Transverse colon (tissue), 4 donors: Measurements from ENCODE around the gene PRSS50. TPM values are rescaled to one million over a fixed set of nuclear protein-coding genes. Genes with fewer than 3 reads are reported as not detected.

Source experiments
- DNase-seq: peaks from one replicate; pipeline ENCODE4 v3.0.0-alpha.2; 2019
- H3K27ac ChIP-seq, 4 donors: fragments of 200-600 bp; sonication (generic); 2 replicates each; pipeline ENCODE4 v1.5.1; 2016 to 2018; ENCODE audit warnings: inconsistent platforms in 4 of 4
- H3K27me3 ChIP-seq: fragments of 200-600 bp; sonication (generic); 2 replicates; pipeline ENCODE4 v1.5.1; 2017; ENCODE audit warnings: inconsistent platforms
- H3K36me3 ChIP-seq, 4 donors: fragments of 200-600 bp; sonication (generic); 2 replicates each; pipeline ENCODE4 v1.5.1; 2017 to 2019; ENCODE audit warnings: inconsistent platforms in 4 of 4
- H3K4me1 ChIP-seq, 4 donors: fragments of 200-600 bp; sonication (generic); 2 replicates each; pipeline ENCODE4 v1.5.1; 2017 to 2020; ENCODE audit warnings: inconsistent platforms in 4 of 4
- H3K4me3 ChIP-seq, 4 donors: fragments of 200-600 bp; sonication (generic); 1 replicate in 1 of 4; 2 replicates in 3 of 4; pipeline versions ENCODE4 v1.5.1 to v1.6.1; 2017 to 2019; ENCODE audit warnings: inconsistent platforms in 4 of 4
- H3K9me3 ChIP-seq, 2 donors: fragments of 200-600 bp; sonication (generic); 2 replicates each; pipeline ENCODE4 v1.5.1; 2017 to 2019; ENCODE audit warnings: inconsistent platforms in 2 of 2
- EP300 ChIP-seq: sonication (generic); formaldehyde crosslinking; IDR thresholded peaks from one replicate; pipeline ENCODE4 v1.6.1; 2017; ENCODE audit warnings: antibody characterized with exemption, low read depth
- POLR2A ChIP-seq: fragments of 450-650 bp; IDR thresholded peaks from one replicate; pipeline ENCODE4 v1.6.1; 2016; ENCODE audit warnings: antibody characterized with exemption, mild to moderate bottlenecking, moderate library complexity
- POLR2AphosphoS5 ChIP-seq, 3 donors: sonication (generic); formaldehyde crosslinking; IDR thresholded peaks; one replicate each; pipeline ENCODE4 v1.6.1; 2016; ENCODE audit warnings: antibody characterized with exemption in 3 of 3
- WGBS, 2 donors: methylation state at CpG; one replicate each; pipeline ENCODE4 v1.1.5; 2018; ENCODE audit warnings: low coverage in 1 of 2; 5-methylcytosine and 5-hydroxymethylcytosine counted together
- in situ Hi-C, 4 donors: fragments of 200-750 bp; cut with MboI; loops; one replicate each; pipeline versions ENCODE4 v1.15.0 to v1.15.1; 2017; ENCODE audit warnings: low sequenced_read_pairs in 3 of 4, low pct_ligation_motif_present in 1 of 4, low pct_unique_long_range_greater_than_20kb in 1 of 4
- intact Hi-C: fragments of 100-400 bp; cut with DNase I; formaldehyde crosslinking; loops from one replicate; pipeline ENCODE4 v1.15.1; 2023; ENCODE audit warnings: low total_unique reads
- total RNA-seq, 4 donors: library from RNA; depleted of rRNA; stranded (reverse); fragments of >200 nt; gene quantifications; one replicate each; pipeline ENCODE4 v1.1.0, GENCODE V29; 2016
- TF ChIP-seq, protein P1 (sequence below), 5 experiments: fragments of 200-600 bp in 3 of 5; fragments of 450-650 bp in 2 of 5; sonication (generic) in 3 of 5; IDR thresholded peaks; 1 replicate in 2 of 5; 2 replicates in 3 of 5; pipeline ENCODE4 v1.5.1; 2016 to 2017; ENCODE audit warnings: antibody characterized with exemption in 5 of 5, inconsistent platforms in 3 of 5, mild to moderate bottlenecking in 2 of 5, moderate library complexity in 1 of 5

The PRSS50 gene
- total RNA-seq, 4 donors from 2014 or later: 0.14 TPM; not detected in 3

DNA sequence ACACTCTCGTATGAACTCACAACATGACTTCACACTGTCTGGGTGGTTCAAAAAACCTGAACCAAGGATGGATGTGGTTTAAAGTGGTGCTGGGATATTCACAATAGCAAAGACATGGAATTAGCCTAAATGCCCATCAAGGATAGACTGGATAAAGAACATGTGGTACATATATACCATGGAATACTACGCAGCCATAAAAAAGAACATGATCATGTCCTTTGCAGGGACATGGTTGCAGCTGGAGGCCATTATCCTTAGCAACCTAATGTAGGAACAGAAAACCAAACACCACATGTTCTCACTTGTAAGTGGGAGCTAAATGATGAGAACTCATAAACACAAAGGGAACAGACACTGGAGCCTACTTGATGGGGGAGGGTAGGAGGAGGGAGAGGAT lies 3.3 kb upstream of the PRSS50 start:
- Histone ChIP-seq H3K9me3 (no peaks in the 10 kb centered on the region), H3K4me3 (no peak overlapping the region), H3K27me3 (peaks cover 27% of the 10 kb centered on the region), H3K36me3 (no peaks in the 10 kb centered on the region), H3K27ac (no peak overlapping the region), H3K4me1 (no peaks in the 10 kb centered on the region)
- WGBS, 2 donors: 62% methylated on average over 2 of the region's 2 CpGs; no CpG with 5 or more reads in 1 of the 2 donors
- TF ChIP-seq POLR2AphosphoS5 (IDR thresholded peaks at IDR 0.05) (no peak), POLR2A (no peak), EP300 (no peak)
- TF ChIP-seq, protein P1, sequence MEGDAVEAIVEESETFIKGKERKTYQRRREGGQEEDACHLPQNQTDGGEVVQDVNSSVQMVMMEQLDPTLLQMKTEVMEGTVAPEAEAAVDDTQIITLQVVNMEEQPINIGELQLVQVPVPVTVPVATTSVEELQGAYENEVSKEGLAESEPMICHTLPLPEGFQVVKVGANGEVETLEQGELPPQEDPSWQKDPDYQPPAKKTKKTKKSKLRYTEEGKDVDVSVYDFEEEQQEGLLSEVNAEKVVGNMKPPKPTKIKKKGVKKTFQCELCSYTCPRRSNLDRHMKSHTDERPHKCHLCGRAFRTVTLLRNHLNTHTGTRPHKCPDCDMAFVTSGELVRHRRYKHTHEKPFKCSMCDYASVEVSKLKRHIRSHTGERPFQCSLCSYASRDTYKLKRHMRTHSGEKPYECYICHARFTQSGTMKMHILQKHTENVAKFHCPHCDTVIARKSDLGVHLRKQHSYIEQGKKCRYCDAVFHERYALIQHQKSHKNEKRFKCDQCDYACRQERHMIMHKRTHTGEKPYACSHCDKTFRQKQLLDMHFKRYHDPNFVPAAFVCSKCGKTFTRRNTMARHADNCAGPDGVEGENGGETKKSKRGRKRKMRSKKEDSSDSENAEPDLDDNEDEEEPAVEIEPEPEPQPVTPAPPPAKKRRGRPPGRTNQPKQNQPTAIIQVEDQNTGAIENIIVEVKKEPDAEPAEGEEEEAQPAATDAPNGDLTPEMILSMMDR (IDR thresholded peaks at IDR 0.05): no peak
- in situ Hi-C loops: loop anchor here (25.0 kb wide), 4 partner anchors 141 to 641 kb away; partner anchors contain the start of gene MYL3 (in 1 of the 4)
- intact Hi-C loops: no loop called here
- DNase-seq: no peak

DNA sequence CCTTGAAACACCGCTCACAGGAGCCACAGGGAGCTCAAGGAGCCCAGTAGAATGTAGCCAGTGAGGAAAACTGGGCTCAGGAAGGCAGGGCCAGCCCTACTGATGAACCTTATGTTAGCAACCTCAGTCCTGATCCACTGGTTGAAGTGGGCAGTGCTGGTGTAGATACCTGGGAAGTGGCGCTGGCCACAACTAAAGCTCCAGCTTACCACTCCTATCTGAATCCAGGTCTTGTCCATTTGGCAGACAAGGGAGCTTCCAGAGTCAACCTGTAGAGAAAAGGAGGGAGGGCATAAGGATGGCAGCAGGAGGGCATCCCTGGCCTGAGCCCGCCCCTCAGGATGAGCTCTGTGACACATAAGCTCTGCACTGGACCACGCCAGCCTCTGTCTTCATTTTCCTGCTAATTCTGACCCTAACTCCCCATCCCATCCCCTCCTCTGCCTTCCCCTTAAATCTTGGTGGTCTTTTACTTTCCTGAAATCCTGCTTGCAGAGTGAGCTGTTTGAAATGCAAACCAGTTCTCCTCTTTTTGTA lies 2.1 kb upstream of the PRSS50 start:
- H3K9me3 ChIP-seq: no peaks in the 10 kb centered on the region
- H3K27me3 ChIP-seq: peaks cover 27% of the 10 kb centered on the region
- no peak for DNase-seq
- H3K4me1 ChIP-seq: no peaks in the 10 kb centered on the region
- in situ Hi-C loops (loop anchor here (10.0 to 25.0 kb wide), 6 partner anchors 142 to 642 kb away; partner anchors contain the start of gene MYL3 (in 1 of the 4)), intact Hi-C loops (no loop called here)
- WGBS, 2 donors: 79 to 100% methylated on average over 1 to 4 of the region's 4 CpGs
- no peak overlapping the region for H3K4me3 ChIP-seq
- no peak overlapping the region for H3K27ac ChIP-seq
- no peak for TF ChIP-seq POLR2A
- no peak for TF ChIP-seq EP300
- TF ChIP-seq POLR2AphosphoS5 (IDR thresholded peaks at IDR 0.05): no peak
- TF ChIP-seq, protein P1 (IDR thresholded peaks at IDR 0.05): no peak
- no peaks in the 10 kb centered on the region for H3K36me3 ChIP-seq

GRCh38 chr3:46719044-46719565 lies 1.4 kb upstream of the PRSS50 start:
- peaks cover 27% of the 10 kb centered on the region for H3K27me3 ChIP-seq
- intact Hi-C loops (no loop called here), in situ Hi-C loops (loop anchor here (10.0 to 25.0 kb wide), 6 partner anchors 143 to 643 kb away; partner anchors contain the start of gene MYL3 (in 1 of the 4))
- TF ChIP-seq EP300: no peak
- TF ChIP-seq POLR2A: no peak
- TF ChIP-seq, protein P1 (IDR thresholded peaks at IDR 0.05): no peak
- no peak for TF ChIP-seq POLR2AphosphoS5 (IDR thresholded peaks at IDR 0.05)
- H3K4me1 ChIP-seq: no peaks in the 10 kb centered on the region
- H3K36me3 ChIP-seq: no peaks in the 10 kb centered on the region
- DNase-seq: no peak
- no peak overlapping the region for H3K4me3 ChIP-seq
- H3K27ac ChIP-seq: no peak overlapping the region
- 73% methylated on average over 2 of the region's 2 CpGs; no CpG with 5 or more reads in 1 of the 2 donors for whole genome bisulfite sequencing, 2 donors
- H3K9me3 ChIP-seq: no peaks in the 10 kb centered on the region

- TF ChIP-seq, protein P1 (IDR thresholded peaks at IDR 0.05): no peak
- TF ChIP-seq POLR2AphosphoS5 (IDR thresholded peaks at IDR 0.05): no peak
- no peak for TF ChIP-seq POLR2A
- TF ChIP-seq EP300: no peak
- WGBS, 2 donors: 86 to 88% methylated on average over 2 to 16 of the region's 19 CpGs
- Histone ChIP-seq H3K4me1 (no peaks in the 10 kb centered on the region), H3K4me3 (no peak overlapping the region), H3K9me3 (no peaks in the 10 kb centered on the region), H3K27me3 (peaks cover 27% of the 10 kb centered on the region), H3K27ac (no peak overlapping the region), H3K36me3 (no peaks in the 10 kb centered on the region)
- DNase-seq: no peak
- in situ Hi-C loops (loop anchor here (10.0 to 25.0 kb wide), 6 partner anchors 146 to 646 kb away; partner anchors contain the start of gene MYL3 (in 1 of the 4)), intact Hi-C loops (no loop called here)
Measured at GRCh38 chr3:46716461-46717441, 918 bp downstream of the PRSS50 start.
